Panc1 (cell line): ENCODE results near the gene ATCAY.

Experiments
- CTCF ChIP-seq: fragments of 450-650 bp; IDR thresholded peaks from 2 replicates; pipeline ENCODE4 v1.5.1; 2017; ENCODE audit warnings: mild to moderate bottlenecking
- REST ChIP-seq, 2 experiments: IDR thresholded peaks; 2 replicates each; pipeline ENCODE4 v1.6.1; 2011 to 2012; ENCODE audit warnings: low read depth in 2 of 2, control low read depth in 1 of 2, low read length in 1 of 2, mild to moderate bottlenecking in 1 of 2, moderate library complexity in 1 of 2; ENCODE audit not compliant: insufficient read depth in 1 of 2

- TF ChIP-seq CTCF: no peak
- no peak for TF ChIP-seq REST (IDR thresholded peaks at IDR 0.05; ENCODE audit: insufficient read depth in 1 of 2, low read depth in 2 of 2, low read length in 1 of 2)
Observed at GRCh38 chr19:3961007-3961406, 80.5 kb downstream of the ATCAY start.
